Loucy (cell line): ENCODE data around the gene PDIK1L.

Experiments
- H2AFZ ChIP-seq: fragments of 200-600 bp; sonication (generic); 2 replicates; pipeline ENCODE4 v1.6.0; 2016; ENCODE audit warnings: antibody characterized with exemption, mild to moderate bottlenecking, low read length, moderate library complexity
- H3F3A ChIP-seq: fragments of 200-600 bp; 2 replicates; pipeline ENCODE4 v1.6.0; 2016; ENCODE audit warnings: antibody characterized with exemption, low read depth, mild to moderate bottlenecking
- H3K27me3 ChIP-seq: fragments of 200-600 bp; sonication (generic); 2 replicates; pipeline ENCODE4 v1.6.1; 2014; ENCODE audit warnings: low read length, mild to moderate bottlenecking; ENCODE audit not compliant: insufficient read depth, poor library complexity, severe bottlenecking
- H3K36me3 ChIP-seq: fragments of 200-600 bp; sonication (generic); 2 replicates; pipeline ENCODE4 v1.6.1; 2016; ENCODE audit warnings: low read length; ENCODE audit not compliant: insufficient read depth
- H3K4me1 ChIP-seq: fragments of 200-600 bp; sonication (generic); 2 replicates; pipeline ENCODE4 v1.5.1; 2014; ENCODE audit warnings: low read length, mild to moderate bottlenecking; ENCODE audit not compliant: insufficient read depth, poor library complexity, severe bottlenecking
- H3K4me2 ChIP-seq: fragments of 200-600 bp; sonication (generic); 2 replicates; pipeline ENCODE4 v1.6.0; 2014; ENCODE audit warnings: antibody characterized with exemption, low read length, low read depth, mild to moderate bottlenecking; ENCODE audit not compliant: poor library complexity, severe bottlenecking
- H3K4me3 ChIP-seq: fragments of 200-600 bp; sonication (generic); 2 replicates; pipeline ENCODE4 v1.5.1; 2014; ENCODE audit warnings: low read length, mild to moderate bottlenecking, mixed read lengths; ENCODE audit not compliant: poor library complexity, severe bottlenecking
- H3K79me2 ChIP-seq: fragments of 200-600 bp; sonication (generic); 2 replicates; pipeline ENCODE4 v1.6.1; 2014; ENCODE audit warnings: low read length; ENCODE audit not compliant: insufficient read depth
- H3K9ac ChIP-seq: fragments of 200-600 bp; sonication (generic); 2 replicates; pipeline ENCODE4 v1.6.0; 2014; ENCODE audit warnings: mild to moderate bottlenecking, low read depth, low read length, moderate library complexity; ENCODE audit not compliant: poor library complexity, severe bottlenecking
- H3K9me2 ChIP-seq: fragments of 200-600 bp; sonication (generic); replicated peaks from 2 replicates; pipeline ENCODE4 v1.6.1; 2016; ENCODE audit warnings: low read depth, low read length, mixed read lengths
- H3K9me3 ChIP-seq: fragments of 200-600 bp; sonication (generic); 2 replicates; pipeline ENCODE4 v1.6.1; 2014; ENCODE audit warnings: mild to moderate bottlenecking, antibody characterized with exemption, low read length, low read depth; ENCODE audit not compliant: insufficient read depth
- H4K20me1 ChIP-seq: fragments of 200-600 bp; sonication (generic); 2 replicates; pipeline ENCODE4 v1.6.0; 2014; ENCODE audit warnings: antibody characterized with exemption, low read length, mild to moderate bottlenecking; ENCODE audit not compliant: insufficient read depth, poor library complexity, severe bottlenecking
- EZH2phosphoT487 ChIP-seq: fragments of 200-600 bp; IDR thresholded peaks from 2 replicates; pipeline ENCODE4 v1.6.1; 2018; ENCODE audit warnings: antibody characterized with exemption, mild to moderate bottlenecking, moderate library complexity, borderline replicate concordance
- TF ChIP-seq, protein P1 (sequence below): fragments of 200-600 bp; sonication (generic); conservative IDR thresholded peaks from 2 replicates; pipeline ENCODE4 v1.5.1; 2014; ENCODE audit warnings: mild to moderate bottlenecking, antibody characterized with exemption, low read length

PDIK1L gene

DNA sequence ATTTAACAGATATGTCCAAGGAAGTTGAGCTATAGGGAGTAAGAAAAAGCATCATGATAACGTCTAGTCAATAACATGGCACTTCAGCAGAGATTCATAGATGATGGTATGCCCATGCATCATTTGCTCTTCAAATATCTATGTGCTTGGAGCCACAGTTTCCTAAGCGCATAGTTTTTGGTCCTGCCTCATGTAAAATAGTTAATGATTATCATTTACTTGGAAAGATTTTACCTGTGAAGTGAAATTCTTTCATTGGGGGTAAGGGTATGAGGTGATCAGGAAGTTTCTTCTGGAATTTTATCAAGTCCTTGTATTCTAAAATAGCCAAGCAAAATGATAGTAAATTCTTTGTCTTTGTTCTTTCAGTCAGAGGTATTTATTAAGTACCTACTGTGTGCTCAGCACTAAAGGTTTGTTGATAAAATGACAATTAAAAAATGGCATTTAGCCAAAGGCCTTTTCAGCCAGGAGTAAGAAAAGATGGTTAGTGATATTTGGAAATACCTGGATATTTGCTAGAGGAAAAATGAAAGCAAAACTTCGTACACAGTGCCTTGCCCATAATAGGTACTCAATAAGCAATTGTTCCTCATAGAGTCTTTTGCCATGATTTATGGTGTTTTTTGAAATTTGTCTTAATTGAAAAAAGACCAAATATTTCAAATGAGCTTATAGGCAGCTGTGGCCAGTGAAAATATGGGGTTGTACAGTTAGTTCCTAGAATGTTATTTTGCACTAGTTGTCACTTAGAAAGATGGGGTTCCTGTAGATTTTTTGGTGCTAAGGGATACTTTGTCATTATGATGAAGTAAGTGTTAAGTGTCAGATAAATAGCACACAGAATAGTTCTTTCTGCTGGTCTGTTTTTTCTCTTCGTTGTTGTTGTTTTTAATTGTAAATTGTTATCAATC lies 13.1 kb downstream of the PDIK1L start:
- H4K20me1 ChIP-seq, result no peaks in the 10 kb centered on the region
- H3K9me3 ChIP-seq, result no peaks in the 10 kb centered on the region
- H3K4me1 ChIP-seq, result peaks cover 86% of the 10 kb centered on the region
- peak overlapping the region; percentile 99 for H3K4me2 ChIP-seq
- peak overlapping the region; percentile 96 for H3K9ac ChIP-seq
- peaks cover 37% of the 10 kb centered on the region for H3F3A ChIP-seq
- H3K79me2 ChIP-seq, result peaks cover 55% of the 10 kb centered on the region
- H3K4me3 ChIP-seq, result peak overlapping the region; percentile 80
- H2AFZ ChIP-seq, result no peak overlapping the region
- peaks cover 9% of the 10 kb centered on the region; the same call in 1 of the 2 replicates for H3K36me3 ChIP-seq
- TF ChIP-seq EZH2phosphoT487, result no peak
- TF ChIP-seq, protein P1, sequence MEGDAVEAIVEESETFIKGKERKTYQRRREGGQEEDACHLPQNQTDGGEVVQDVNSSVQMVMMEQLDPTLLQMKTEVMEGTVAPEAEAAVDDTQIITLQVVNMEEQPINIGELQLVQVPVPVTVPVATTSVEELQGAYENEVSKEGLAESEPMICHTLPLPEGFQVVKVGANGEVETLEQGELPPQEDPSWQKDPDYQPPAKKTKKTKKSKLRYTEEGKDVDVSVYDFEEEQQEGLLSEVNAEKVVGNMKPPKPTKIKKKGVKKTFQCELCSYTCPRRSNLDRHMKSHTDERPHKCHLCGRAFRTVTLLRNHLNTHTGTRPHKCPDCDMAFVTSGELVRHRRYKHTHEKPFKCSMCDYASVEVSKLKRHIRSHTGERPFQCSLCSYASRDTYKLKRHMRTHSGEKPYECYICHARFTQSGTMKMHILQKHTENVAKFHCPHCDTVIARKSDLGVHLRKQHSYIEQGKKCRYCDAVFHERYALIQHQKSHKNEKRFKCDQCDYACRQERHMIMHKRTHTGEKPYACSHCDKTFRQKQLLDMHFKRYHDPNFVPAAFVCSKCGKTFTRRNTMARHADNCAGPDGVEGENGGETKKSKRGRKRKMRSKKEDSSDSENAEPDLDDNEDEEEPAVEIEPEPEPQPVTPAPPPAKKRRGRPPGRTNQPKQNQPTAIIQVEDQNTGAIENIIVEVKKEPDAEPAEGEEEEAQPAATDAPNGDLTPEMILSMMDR, result no peak
- no peaks in the 10 kb centered on the region for H3K9me2 ChIP-seq
- no peaks in the 10 kb centered on the region for H3K27me3 ChIP-seq

DNA sequence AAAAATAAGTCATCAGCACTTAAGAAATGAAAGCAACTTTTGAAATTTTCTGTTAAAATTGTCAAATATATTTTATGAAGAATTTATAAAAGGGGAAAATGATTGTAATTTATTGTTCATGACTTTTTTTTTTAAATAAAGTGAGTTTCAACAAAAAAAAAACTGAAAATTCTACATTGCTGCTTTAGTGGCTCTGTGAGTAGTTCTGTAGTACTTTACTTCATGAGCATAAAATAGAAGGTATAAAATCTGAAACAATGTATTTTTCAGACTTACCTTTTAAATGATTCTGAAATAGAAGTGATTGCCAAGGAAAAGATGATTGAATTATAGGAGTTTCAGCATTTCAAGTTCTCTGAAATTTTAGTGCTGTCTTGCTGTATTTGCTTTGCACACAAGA lies 13.8 kb downstream of the PDIK1L start:
- Histone ChIP-seq H3K4me2 (peak overlapping the region; percentile 99), H4K20me1 (no peaks in the 10 kb centered on the region), H3K4me3 (peak overlapping the region; percentile 80), H3K27me3 (no peaks in the 10 kb centered on the region), H3K4me1 (peaks cover 81% of the 10 kb centered on the region), H2AFZ (no peak overlapping the region), H3K36me3 (peaks cover 9% of the 10 kb centered on the region; the same call in 1 of the 2 replicates), H3K9me2 (no peaks in the 10 kb centered on the region), H3K9ac (peak overlapping the region; percentile 96), H3F3A (peaks cover 31% of the 10 kb centered on the region), H3K9me3 (no peaks in the 10 kb centered on the region), H3K79me2 (peaks cover 48% of the 10 kb centered on the region)
- no peak for TF ChIP-seq EZH2phosphoT487
- TF ChIP-seq, protein P1, result no peak

DNA sequence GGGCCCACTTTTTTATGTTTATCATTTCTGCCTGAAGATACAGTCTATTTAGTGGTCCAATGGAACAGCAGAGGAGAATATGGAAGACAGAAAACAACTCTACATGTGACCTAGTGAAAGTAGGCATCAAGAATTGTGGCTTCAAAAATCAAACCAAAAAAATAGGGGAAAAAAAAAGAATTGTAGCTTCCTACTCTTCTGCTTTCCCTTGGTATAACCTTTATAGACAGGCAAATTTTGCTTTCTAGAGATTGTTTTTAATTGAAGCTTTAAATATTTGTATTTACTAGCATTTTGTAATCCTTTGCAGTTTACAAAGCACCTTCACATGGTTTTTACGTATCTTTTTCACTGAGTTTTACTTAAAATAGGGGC lies 14.3 kb downstream of the PDIK1L start:
- peaks cover 86% of the 10 kb centered on the region for H3K4me1 ChIP-seq
- peak overlapping the region; percentile 99 for H3K4me2 ChIP-seq
- H3K9ac ChIP-seq, result peak overlapping the region; percentile 96
- TF ChIP-seq, protein P1, result no peak
- TF ChIP-seq EZH2phosphoT487, result no peak
- no peaks in the 10 kb centered on the region for H3K27me3 ChIP-seq
- H3F3A ChIP-seq, result peaks cover 31% of the 10 kb centered on the region
- no peaks in the 10 kb centered on the region for H3K9me3 ChIP-seq
- peak overlapping the region; percentile 80 for H3K4me3 ChIP-seq
- no peaks in the 10 kb centered on the region for H3K9me2 ChIP-seq
- peaks cover 48% of the 10 kb centered on the region for H3K79me2 ChIP-seq
- peaks cover 9% of the 10 kb centered on the region; the same call in 1 of the 2 replicates for H3K36me3 ChIP-seq
- H2AFZ ChIP-seq, result no peak overlapping the region
- H4K20me1 ChIP-seq, result no peaks in the 10 kb centered on the region
